Measurements from ENCODE around the gene JAML. TPM values are rescaled to one million over a fixed set of nuclear protein-coding genes. Genes with fewer than 3 reads are reported as not detected.

JAML gene
- total and polyA plus RNA-seq, 2 of the 4 experiments (the other 2 are of a cell fraction), result not detected

DNA sequence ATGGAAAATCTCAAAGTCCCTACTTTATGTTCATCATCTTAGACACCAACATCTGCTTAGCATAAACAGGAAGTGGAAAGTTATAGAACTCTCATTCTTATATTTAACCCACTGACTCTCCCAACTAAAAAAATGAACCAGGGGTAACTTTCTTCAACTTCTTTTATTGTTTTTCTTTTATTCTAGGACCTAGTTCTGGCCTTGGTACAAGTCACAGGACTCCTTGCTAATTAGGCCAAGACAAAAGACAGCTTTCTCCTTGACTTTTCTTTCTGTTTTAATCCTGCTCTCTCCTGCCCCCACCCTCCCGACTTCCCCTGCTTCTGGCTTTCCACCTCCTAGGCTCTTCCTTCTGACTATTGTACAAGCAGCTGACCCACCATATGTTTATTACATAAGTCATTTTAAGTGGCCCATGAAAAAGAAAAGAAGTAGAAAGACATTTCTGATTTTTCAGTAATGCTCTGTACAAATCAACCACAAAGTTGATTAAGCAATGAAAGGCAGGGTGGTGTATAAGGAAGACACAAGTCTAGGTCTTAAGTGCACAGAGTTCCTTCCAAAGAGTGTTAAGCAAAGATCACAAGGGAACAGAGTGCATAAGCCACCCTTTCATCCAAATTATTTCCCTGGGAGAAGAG, 18.3 kb downstream of the JAML start:
- Histone ChIP-seq H2AK5ac (ENCODE audit: low read depth, low read length) (no peak overlapping the region), H3K9me1 (ENCODE audit: insufficient read depth, low read length) (no peaks in the 10 kb centered on the region), H3K4me2 (ENCODE audit: low read depth, low read length) (no peak overlapping the region), H3K9ac (ENCODE audit: low read depth, low read length) (no peak overlapping the region), H2BK5ac (ENCODE audit: low read depth, low read length, poor library complexity, severe bottlenecking) (no peak overlapping the region), H2BK120ac (ENCODE audit: low read depth, low read length) (no peak overlapping the region), H3K23ac (ENCODE audit: low read depth, low read length) (no peak overlapping the region), H3K27me3 (ENCODE audit: control insufficient read depth, insufficient read depth, low read length) (peaks cover 16% of the 10 kb centered on the region), H3K27ac (ENCODE audit: insufficient read depth, low read length) (no peak overlapping the region), H2AK9ac (replicated peaks; ENCODE audit: low read depth, low read length, poor library complexity) (no peak overlapping the region), H3K9me3 (ENCODE audit: control insufficient read depth, insufficient read depth, low read length) (no peaks in the 10 kb centered on the region), H2BK20ac (ENCODE audit: low read depth, low read length) (no peak overlapping the region), H3K4me1 (ENCODE audit: control insufficient read depth, insufficient read depth, low read length) (no peaks in the 10 kb centered on the region), H3K79me1 (ENCODE audit: low read depth in 1 of 2, low read length in 2 of 2) (no peaks in the 10 kb centered on the region), H3K14ac (replicated peaks; ENCODE audit: low read depth, low read length) (no peak overlapping the region), H3K36me3 (ENCODE audit: control insufficient read depth, insufficient read depth, low read length) (no peaks in the 10 kb centered on the region), H3K56ac (ENCODE audit: extremely low read depth, insufficient read depth, low read length) (no peak overlapping the region), H4K20me1 (ENCODE audit: insufficient read depth, low read length) (no peaks in the 10 kb centered on the region), H4K5ac (ENCODE audit: low read depth, low read length) (no peak overlapping the region), H3K18ac (ENCODE audit: low read depth, low read length) (no peak overlapping the region), H2BK15ac (ENCODE audit: low read depth, low read length) (no peak overlapping the region), H4K91ac (ENCODE audit: insufficient read depth, low read depth, low read length) (no peak overlapping the region), H4K8ac (ENCODE audit: low read depth in 2 of 2, low read length in 2 of 2) (no peak overlapping the region), H3K4me3 (ENCODE audit: insufficient read depth, low read depth, low read length) (no peak overlapping the region), H2AFZ (replicated peaks; ENCODE audit: low read length, poor library complexity) (no peak overlapping the region), H3K4ac (ENCODE audit: low read depth, low read length) (no peak overlapping the region)
- TF ChIP-seq, protein P1, sequence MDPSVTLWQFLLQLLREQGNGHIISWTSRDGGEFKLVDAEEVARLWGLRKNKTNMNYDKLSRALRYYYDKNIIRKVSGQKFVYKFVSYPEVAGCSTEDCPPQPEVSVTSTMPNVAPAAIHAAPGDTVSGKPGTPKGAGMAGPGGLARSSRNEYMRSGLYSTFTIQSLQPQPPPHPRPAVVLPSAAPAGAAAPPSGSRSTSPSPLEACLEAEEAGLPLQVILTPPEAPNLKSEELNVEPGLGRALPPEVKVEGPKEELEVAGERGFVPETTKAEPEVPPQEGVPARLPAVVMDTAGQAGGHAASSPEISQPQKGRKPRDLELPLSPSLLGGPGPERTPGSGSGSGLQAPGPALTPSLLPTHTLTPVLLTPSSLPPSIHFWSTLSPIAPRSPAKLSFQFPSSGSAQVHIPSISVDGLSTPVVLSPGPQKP (IDR thresholded peaks at IDR 0.05; ENCODE audit: borderline replicate concordance, low read depth, low read length), result no peak
- no peak for TF ChIP-seq MAFK (IDR thresholded peaks at IDR 0.05; ENCODE audit: low read depth, low read length)
- no peak for TF ChIP-seq RCOR1 (IDR thresholded peaks at IDR 0.05; ENCODE audit: insufficient replicate concordance, low read length)
- TF ChIP-seq FOS (IDR thresholded peaks at IDR 0.05; ENCODE audit: low read depth, low read length), result no peak
- no TSS peak for BruUV-seq (replicated peaks)
- POLR2A ChIA-PET (ENCODE audit: unreplicated experiment), result no interaction called here
- CTCF ChIA-PET, result no interaction called here
- ATAC-seq (ENCODE audit: low read depth) (no peak), DNase-seq (no peak)
- dilution Hi-C loops (cut with HindIII; ENCODE audit: low sequenced_read_pairs, unreplicated experiment) (no loop called here), intact Hi-C loops (cut with micrococcal nuclease) (no loop called here), in situ Hi-C loops (cut with MboI; ENCODE audit: low sequenced_read_pairs) (no loop called here)
- WGBS, 2 experiments (ENCODE audit: extremely low coverage in 2 of 2, insufficient read length in 1 of 2), result no CpG with 5 or more reads among the region's 1 CpG
